Urothelium cell line (cell line): ENCODE data around the gene ZNF253.
"Not testable (repeated sequence)": the region's sequence is repeated elsewhere in the genome, so short reads cannot be mapped to it uniquely, and the experiment has no call there.

Source experiments
- DNase-seq: peaks from one replicate; pipeline ENCODE4 v3.0.0; 2011; ENCODE audit warnings: low spot score, mixed read lengths
- FAIRE-seq: peaks from 2 replicates; lab custom pipeline; 2011; peaks lifted over from hg19 to GRCh38; lab: Jason Lieb, UNC

ZNF253 gene

GRCh38 chr19:19892055-19892941 lies 26.6 kb downstream of the ZNF253 start:
- not testable (repeated sequence) for DNase-seq, FAIRE-seq

GRCh38 chr19:19900139-19900728 lies 34.6 kb downstream of the ZNF253 start:
- DNase-seq: peak; percentile 0
- no peak for FAIRE-seq

DNA sequence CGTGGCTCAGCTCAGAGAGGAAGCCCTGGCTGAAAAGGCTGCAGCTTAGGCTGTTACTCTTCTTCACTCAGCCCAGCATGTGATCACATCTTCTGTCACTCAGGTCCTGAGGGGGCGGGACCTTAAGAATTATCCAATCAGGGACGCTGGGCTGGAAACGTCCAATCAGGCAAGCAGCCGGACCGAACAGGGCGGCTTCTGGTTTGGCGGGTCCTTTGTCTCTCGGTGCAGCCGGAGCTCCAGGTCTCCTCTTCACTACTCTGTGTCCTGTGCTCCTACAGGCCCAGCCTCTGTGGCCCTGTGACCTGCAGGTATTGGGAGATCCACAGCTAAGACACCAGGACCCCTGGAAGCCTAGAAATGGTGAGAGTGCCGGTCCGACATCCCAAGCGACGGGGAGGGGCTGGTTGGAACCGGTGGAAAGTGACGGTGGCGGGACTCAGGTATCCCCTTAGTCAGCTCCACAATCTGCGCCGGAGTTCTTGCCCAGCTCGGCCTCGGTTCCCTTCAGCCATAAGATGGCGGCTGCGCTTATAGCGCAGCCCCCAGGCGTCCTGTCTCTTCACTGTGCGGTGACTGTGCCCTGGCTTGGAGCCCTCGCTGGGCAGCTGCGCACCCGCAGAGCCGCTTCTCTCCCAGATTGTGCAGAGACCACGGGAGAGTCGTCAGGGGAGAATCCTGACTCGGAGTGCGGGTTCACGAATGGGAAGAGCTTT lies 35.2 kb downstream of the ZNF253 start, which contains the start of gene ZNF93:
Gene ZNF93 (plus strand): TSS at position 218 of the 716 bp plus-strand sequence. CDS start 143 bp downstream, at position 361.
- DNase-seq: peak; percentile 37

DNA sequence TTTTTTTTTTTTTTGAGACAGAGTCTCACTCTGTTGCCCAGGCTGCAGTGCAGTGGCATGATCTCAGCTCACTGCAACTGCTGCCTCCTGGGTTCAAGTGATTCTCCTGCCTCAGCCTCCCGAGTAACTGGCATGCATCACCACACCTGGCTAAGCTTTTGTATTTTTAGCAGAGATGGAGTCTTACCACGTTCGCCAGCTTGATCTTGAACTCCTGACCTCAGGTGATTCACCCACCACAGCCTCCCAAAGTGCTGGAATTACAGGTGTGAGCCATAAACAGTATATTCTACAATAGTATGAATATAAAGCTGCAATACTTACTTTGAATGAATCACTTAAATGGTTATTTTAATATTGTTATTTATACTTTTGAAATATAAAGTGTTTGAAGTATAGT lies 41.9 kb downstream of the ZNF253 start:
- not testable (repeated sequence) for FAIRE-seq, DNase-seq

More for the DNA sequence above, 35.2 kb downstream of the ZNF253 start, which contains the start of gene ZNF93:
- FAIRE-seq: no peak

GRCh38 chr19:19909654-19910053 lies 44.0 kb downstream of the ZNF253 start:
- FAIRE-seq: no peak

GRCh38 chr19:19911150-19911549 lies 45.5 kb downstream of the ZNF253 start:
- FAIRE-seq (no peak), DNase-seq (no peak)

More at GRCh38 chr19:19909654-19910053, 44.0 kb downstream of the ZNF253 start:
- no peak for DNase-seq

DNA sequence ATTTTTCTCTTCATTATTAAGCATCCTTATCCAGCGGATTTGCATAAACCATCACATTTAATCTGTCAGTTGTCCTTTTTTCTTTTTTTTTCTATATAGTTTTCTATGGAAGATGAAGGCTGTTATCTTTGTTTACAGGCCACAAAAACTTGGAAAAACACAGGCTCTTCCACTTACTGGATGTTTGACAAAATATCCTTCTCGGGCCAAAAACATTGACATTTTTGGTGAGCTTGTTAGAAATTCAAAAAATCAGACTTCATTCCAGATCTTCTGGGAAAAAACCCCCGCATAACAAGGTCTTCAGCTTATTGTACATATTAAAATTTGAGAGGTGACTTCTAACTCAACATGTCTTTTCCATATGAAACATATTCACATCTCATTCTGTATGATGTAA lies 48.9 kb downstream of the ZNF253 start:
- FAIRE-seq (no peak), DNase-seq (no peak)

DNA sequence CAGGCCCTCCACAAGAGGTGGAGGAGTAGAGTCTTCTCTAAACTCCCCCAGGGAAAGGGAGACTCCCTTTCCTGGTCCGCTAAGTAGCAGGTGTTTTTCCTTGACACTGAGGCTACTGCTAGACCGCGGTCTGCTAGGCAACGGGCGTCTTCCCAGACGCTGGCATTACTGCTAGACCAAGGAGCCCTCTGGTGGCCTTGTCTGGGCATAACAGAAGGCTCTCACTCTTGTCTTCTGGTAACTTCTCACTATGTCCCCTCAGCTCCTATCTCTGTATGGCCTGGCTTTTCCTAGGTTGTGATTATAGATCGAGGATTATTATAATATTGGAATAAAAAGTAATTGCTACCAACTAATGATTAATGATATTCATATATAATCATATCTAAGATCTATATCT lies 64.7 kb downstream of the ZNF253 start:
- FAIRE-seq, DNase-seq: not testable (repeated sequence)

- DNase-seq, FAIRE-seq: not testable (repeated sequence)
Measured at GRCh38 chr19:19933432-19934314, 68.0 kb downstream of the ZNF253 start.

- DNase-seq: no peak
- FAIRE-seq: no peak
Measured at GRCh38 chr19:19937403-19937802, 71.7 kb downstream of the ZNF253 start.

DNA sequence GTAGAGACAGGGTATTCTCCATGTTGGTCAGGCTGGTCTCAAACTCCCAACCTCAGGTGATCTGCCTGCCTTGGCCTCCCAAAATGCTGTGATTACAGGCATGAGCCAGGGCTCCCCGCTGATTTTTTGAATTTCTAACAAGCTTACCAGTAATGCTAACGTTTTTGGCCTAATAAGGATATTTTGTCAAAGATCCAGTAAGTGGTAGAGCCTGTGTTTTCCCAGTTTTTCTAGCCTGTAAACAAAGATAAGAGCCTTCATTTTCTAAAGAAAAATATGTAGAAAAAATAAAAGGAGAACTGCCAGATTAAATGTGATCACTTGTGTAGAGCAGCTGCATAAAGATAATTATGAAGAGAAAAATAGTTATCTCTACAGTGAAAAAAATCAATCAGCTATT lies 72.8 kb downstream of the ZNF253 start:
- FAIRE-seq: no peak
- no peak for DNase-seq

DNA sequence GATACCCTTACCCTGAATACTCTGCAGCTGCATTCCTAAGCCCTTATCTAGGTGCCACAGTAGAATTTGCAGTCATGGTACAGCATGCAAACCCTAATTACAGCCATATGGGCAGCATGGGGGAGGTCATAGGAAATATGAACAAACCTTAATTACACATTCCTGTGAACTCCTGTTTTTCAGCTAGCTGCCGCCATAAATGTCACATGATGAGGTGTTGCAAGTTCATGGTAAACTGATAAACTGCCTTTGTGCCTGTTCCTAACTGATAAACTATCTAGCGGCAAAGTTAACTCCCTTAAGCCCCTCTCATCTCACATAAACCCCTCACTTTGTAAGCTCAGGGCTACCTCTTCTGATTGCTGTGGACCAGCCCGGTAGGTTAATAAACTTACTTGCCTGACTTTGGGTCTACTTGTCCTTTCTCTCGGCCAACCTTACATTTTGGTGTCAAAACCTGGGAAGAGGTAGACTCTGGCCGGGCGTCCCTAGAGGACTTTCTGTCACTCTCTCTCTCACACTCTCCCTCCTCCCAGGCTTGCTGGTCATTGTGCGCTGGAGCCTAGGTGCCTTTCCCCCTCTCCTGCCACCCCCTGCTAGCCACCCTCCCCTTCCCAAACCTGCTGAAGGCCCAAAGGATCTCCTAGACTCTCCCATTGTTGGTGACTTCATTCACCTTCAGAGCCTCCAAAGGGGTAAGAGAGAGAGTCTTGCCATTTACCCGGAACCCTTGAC lies 78.3 kb downstream of the ZNF253 start:
- FAIRE-seq (no peak), DNase-seq (no peak)
